Mammary epithelial cell (primary cell): Measurements from ENCODE around the gene BCL11B.

Experiments used
- EZH2 ChIP-seq: IDR thresholded peaks from 2 replicates; pipeline ENCODE4 v1.6.1; 2012; ENCODE audit warnings: low read length, inconsistent platforms, borderline replicate concordance
- TF ChIP-seq, protein P1 (sequence below), 2 donors: IDR thresholded peaks in 1 of 2; conservative IDR thresholded peaks in 1 of 2; 2 replicates each; pipeline ENCODE4 v1.5.1; 2011 to 2012; ENCODE audit warnings: inconsistent platforms in 2 of 2, low read length in 2 of 2, mild to moderate bottlenecking in 2 of 2, control low read depth in 1 of 2, low read depth in 1 of 2; ENCODE audit not compliant: insufficient read depth in 1 of 2; ENCODE audit errors: extremely low read depth in 1 of 2

DNA sequence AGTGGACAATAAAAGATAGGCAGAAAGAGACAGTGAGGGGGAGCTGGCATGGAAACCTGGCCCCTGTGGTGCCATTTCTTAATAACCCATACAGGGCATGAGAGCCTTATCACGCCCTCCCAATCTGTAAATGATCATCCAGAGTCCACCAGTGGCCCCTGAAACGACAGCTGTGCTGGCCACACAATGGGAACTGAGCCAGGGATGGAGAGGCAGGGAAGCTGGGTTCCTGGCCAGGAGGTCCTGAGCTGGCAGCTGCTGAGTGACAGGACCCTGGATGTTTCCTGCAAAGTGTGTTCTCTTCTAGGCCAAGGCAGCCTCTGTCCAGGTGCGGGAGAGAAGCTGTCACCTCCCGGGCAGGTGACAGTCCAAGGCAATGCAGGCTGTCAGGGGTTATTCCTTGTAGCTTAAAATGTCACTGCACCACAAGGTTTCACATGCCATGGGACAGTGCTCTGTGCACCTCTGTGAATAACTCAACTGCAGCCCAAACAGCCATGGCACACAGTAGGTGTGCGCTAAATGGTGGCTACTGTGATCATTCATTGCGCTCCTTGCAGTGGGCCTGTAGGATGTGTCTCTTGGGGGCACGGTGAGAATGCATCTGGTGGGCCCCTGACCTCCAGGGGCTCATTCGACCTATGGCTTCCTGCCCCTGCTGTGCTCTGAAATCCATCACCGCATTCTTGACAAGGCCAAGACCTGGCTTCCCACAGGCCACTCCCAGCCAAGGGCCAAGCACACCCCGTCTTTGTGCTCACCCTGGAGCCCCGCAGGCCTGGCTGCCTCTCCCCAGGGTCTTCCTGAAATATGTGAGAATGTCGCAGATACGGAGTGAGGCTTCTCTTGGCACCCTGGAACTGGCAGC, 46.3 kb upstream of the BCL11B start:
- TF ChIP-seq, protein P1, sequence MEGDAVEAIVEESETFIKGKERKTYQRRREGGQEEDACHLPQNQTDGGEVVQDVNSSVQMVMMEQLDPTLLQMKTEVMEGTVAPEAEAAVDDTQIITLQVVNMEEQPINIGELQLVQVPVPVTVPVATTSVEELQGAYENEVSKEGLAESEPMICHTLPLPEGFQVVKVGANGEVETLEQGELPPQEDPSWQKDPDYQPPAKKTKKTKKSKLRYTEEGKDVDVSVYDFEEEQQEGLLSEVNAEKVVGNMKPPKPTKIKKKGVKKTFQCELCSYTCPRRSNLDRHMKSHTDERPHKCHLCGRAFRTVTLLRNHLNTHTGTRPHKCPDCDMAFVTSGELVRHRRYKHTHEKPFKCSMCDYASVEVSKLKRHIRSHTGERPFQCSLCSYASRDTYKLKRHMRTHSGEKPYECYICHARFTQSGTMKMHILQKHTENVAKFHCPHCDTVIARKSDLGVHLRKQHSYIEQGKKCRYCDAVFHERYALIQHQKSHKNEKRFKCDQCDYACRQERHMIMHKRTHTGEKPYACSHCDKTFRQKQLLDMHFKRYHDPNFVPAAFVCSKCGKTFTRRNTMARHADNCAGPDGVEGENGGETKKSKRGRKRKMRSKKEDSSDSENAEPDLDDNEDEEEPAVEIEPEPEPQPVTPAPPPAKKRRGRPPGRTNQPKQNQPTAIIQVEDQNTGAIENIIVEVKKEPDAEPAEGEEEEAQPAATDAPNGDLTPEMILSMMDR (conservative IDR thresholded peaks at IDR 0.05 in 1 of 2, IDR thresholded peaks at IDR 0.05 in 1 of 2; ENCODE audit: extremely low read depth in 1 of 2, insufficient read depth in 1 of 2, low read depth in 1 of 2, low read length in 2 of 2) = no peak
- TF ChIP-seq EZH2 = no peak
